Measurements from ENCODE around the gene ZNF57.
"Not testable (repeated sequence)": the region's sequence is repeated elsewhere in the genome, so short reads cannot be mapped to it uniquely, and the experiment has no call there.

The ZNF57 gene

GRCh38 chr19:2888731-2889224, 11.9 kb upstream of the ZNF57 start:
- H3K27ac Mint-ChIP-seq, result no peak overlapping the region
- peaks cover 32% of the 10 kb centered on the region for H3K27me3 Mint-ChIP-seq (ENCODE audit: low read depth, poor library complexity)
- no peak for DNase-seq
- no peaks in the 10 kb centered on the region for H3K4me1 Mint-ChIP-seq
- H3K36me3 Mint-ChIP-seq (ENCODE audit: low read depth), result no peaks in the 10 kb centered on the region
- H3K4me3 Mint-ChIP-seq, result no peak overlapping the region
- peaks cover 31% of the 10 kb centered on the region for H3K9me3 Mint-ChIP-seq
- TF ChIP-seq, protein P1, sequence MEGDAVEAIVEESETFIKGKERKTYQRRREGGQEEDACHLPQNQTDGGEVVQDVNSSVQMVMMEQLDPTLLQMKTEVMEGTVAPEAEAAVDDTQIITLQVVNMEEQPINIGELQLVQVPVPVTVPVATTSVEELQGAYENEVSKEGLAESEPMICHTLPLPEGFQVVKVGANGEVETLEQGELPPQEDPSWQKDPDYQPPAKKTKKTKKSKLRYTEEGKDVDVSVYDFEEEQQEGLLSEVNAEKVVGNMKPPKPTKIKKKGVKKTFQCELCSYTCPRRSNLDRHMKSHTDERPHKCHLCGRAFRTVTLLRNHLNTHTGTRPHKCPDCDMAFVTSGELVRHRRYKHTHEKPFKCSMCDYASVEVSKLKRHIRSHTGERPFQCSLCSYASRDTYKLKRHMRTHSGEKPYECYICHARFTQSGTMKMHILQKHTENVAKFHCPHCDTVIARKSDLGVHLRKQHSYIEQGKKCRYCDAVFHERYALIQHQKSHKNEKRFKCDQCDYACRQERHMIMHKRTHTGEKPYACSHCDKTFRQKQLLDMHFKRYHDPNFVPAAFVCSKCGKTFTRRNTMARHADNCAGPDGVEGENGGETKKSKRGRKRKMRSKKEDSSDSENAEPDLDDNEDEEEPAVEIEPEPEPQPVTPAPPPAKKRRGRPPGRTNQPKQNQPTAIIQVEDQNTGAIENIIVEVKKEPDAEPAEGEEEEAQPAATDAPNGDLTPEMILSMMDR (IDR thresholded peaks at IDR 0.05), result no peak

GRCh38 chr19:2890531-2890930, 10.2 kb upstream of the ZNF57 start:
- H3K4me3 Mint-ChIP-seq; H3K27ac Mint-ChIP-seq; H3K36me3 Mint-ChIP-seq (ENCODE audit: low read depth); DNase-seq; H3K4me1 Mint-ChIP-seq: not testable (repeated sequence)
- Mint-ChIP-seq H3K9me3 (peaks cover 39% of the 10 kb centered on the region), H3K27me3 (ENCODE audit: low read depth, poor library complexity) (peaks cover 32% of the 10 kb centered on the region)

GRCh38 chr19:2896694-2897093, 4.0 kb upstream of the ZNF57 start:
- Mint-ChIP-seq H3K4me1 (peaks cover 8% of the 10 kb centered on the region), H3K9me3 (peaks cover 62% of the 10 kb centered on the region), H3K36me3 (ENCODE audit: low read depth) (no peaks in the 10 kb centered on the region), H3K4me3 (no peak overlapping the region), H3K27me3 (ENCODE audit: low read depth, poor library complexity) (peaks cover 23% of the 10 kb centered on the region), H3K27ac (no peak overlapping the region)
- DNase-seq, result no peak
- TF ChIP-seq, protein P1 (IDR thresholded peaks at IDR 0.05), result no peak

- peaks cover 6% of the 10 kb centered on the region for H3K27me3 Mint-ChIP-seq (ENCODE audit: low read depth, poor library complexity)
- peaks cover 12% of the 10 kb centered on the region for H3K36me3 Mint-ChIP-seq (ENCODE audit: low read depth)
- H3K9me3 Mint-ChIP-seq, result peaks cover 32% of the 10 kb centered on the region
- no peak for DNase-seq
- H3K4me1 Mint-ChIP-seq, result peaks cover 13% of the 10 kb centered on the region
- H3K4me3 Mint-ChIP-seq, result no peak overlapping the region
- TF ChIP-seq, protein P1 (IDR thresholded peaks at IDR 0.05), result no peak
- no peak overlapping the region for H3K27ac Mint-ChIP-seq
These were observed 2.0 kb downstream of the ZNF57 start for GRCh38 chr19:2902590-2903218.

DNA sequence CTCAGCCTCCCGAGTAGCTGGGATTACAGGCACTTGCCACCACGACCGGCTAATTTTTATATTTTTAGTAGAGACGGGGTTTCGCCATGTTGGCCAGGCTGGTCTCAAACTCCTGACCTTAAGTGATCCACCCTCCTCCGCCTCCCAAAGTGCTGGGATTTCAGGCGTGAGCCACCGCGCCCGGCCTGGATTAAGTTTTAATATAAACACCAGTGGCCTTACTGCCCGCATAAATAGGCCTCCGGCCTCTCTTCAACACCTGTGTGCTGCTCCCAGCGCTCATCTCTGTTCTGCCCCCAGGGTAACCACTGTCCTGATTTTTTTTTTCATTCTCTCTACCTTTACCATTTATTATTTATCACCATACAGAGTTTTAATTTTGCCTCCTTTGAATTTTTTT, 2.6 kb downstream of the ZNF57 start:
- Mint-ChIP-seq H3K9me3 (peaks cover 31% of the 10 kb centered on the region), H3K36me3 (ENCODE audit: low read depth) (peaks cover 17% of the 10 kb centered on the region), H3K4me1 (peaks cover 13% of the 10 kb centered on the region), H3K4me3 (peak overlapping the region; percentile 1)
- H3K27me3 Mint-ChIP-seq (ENCODE audit: low read depth, poor library complexity); H3K27ac Mint-ChIP-seq; DNase-seq: not testable (repeated sequence)

DNA sequence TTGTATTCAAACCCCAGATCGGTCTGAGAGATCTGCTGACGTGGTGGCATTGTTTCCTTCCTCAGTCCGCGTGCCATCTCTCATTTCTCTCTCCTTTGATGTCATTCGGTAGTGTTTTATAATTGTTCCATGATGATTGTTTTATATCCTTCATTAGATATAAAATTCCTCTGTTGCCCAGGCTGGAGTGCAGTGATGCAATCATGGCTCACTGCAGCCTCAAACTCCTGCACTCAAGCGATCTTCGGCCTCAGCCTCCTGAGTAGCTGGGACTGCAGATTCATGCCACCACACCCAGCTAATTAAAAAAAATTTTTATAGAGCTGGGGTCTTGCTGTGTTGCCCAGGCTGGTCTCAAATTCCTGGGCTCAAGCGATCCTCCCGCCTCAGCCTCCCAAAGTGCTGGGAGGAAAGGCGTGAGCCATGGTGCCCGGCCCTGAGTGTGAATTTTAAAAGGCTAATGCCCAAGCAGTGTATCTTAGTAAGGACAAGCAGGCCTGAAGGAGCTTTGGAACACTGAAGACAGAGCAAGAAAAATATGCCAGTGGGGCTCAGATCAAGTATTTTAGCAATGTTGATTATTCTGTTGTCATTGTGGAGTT, 5.3 kb downstream of the ZNF57 start:
- Mint-ChIP-seq H3K4me1 (peaks cover 8% of the 10 kb centered on the region), H3K27ac (peak overlapping the region; percentile 25), H3K36me3 (ENCODE audit: low read depth) (peaks cover 30% of the 10 kb centered on the region), H3K27me3 (ENCODE audit: low read depth, poor library complexity) (peaks cover 6% of the 10 kb centered on the region), H3K4me3 (no peak overlapping the region), H3K9me3 (peaks cover 27% of the 10 kb centered on the region)
- TF ChIP-seq, protein P1 (IDR thresholded peaks at IDR 0.05), result no peak
- DNase-seq, result no peak

All from nephron progenitor cell (in vitro differentiated cells).